GM18502 (cell line): ENCODE measurements around the gene CHN1.

Source experiments
- ATAC-seq: cut with Tn5 transposase; IDR thresholded peaks from one replicate; pipeline ENCODE4 v1.9.1; 2021; ENCODE audit warnings: mild to moderate bottlenecking; ENCODE audit not compliant: unreplicated experiment, poor library complexity

The CHN1 gene

DNA sequence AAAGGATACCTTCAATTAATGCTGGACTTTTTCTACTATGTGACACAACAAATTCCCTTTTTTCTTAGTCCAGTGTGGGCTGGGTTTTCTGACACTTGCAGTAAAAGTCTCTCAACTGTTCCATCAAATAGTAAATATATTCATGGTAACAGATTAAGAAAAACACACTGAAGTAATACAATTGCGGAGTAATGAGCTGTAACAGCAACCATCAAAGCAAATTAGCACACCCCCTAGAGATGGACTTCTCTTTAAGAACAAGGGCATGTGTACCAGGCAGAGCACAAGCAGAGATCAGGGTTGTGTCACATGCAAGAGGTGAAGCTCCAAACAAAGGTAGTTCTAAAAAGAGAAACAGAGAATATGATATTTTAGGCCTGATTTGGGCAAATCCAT, 168.2 kb downstream of the CHN1 start:
- no peak for ATAC-seq

DNA sequence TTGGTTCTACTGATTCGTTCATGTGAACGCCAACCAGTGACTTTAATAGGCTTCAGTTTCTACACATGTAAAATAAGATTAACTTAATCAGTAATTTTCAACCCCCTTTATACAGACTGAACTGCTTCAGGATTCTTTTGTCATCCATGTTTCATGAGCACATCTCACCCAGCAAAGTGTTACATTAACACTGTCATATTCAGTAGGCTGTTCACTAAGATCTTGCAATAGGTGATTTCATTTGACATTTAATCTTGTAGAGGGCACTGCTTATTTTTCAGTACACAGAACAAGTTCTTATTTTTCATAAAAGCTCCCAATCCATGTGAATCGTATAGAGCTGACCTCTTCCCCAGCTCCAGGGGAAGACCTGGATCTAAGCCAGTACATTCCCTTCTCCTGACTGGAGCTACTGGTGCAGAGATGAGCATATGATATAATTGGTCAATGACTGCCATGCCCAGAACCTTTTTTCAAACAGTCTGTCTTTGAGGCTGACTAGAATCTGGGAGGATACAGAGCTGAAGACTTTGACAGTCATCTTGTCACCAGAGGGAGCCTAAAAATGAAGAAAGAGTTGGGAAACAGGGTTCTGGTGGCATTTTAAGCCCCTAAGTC, 168.7 kb downstream of the CHN1 start:
- ATAC-seq, result no peak

DNA sequence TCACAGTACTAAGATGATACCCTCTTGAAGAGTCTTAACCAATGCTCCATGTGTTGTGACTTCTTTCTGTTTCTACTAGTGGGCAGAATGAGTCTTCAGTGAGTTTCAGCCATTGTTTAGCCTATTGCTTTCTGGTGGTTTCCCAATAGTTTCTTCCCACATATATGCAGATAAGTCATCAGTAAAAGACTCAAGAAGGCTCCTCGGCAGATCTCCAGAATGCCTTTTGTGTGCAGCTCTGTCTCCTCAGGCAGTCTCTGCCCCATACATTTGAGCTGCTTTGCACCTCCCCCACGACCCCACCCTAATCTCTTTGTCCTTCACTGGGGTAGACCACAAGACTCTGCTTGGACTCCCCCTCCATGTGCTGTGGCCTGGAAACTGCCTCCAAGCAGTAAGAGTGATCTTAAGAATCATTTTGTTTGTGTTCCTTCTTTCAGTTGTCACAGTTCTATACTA, 169.4 kb downstream of the CHN1 start:
- ATAC-seq, result no peak

DNA sequence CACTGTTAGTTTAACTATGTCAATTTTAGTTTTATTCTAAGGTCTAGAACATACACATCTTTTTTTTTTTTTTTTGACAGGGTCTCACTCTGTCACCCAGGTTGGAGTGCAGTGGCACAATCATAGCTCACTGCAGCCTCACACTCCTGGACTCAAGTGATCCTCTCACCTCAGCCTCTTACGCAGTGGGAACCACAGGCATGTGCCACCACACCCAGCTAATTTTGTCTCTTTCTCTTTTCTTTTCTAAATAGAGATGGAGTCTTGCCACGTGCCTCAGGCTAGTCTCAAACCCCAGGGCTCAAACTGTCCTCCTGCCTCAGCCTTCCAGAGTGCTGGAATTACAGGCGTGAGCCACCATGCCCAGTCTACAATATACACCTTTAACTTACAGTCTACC, 171.4 kb downstream of the CHN1 start:
- ATAC-seq, result no peak

DNA sequence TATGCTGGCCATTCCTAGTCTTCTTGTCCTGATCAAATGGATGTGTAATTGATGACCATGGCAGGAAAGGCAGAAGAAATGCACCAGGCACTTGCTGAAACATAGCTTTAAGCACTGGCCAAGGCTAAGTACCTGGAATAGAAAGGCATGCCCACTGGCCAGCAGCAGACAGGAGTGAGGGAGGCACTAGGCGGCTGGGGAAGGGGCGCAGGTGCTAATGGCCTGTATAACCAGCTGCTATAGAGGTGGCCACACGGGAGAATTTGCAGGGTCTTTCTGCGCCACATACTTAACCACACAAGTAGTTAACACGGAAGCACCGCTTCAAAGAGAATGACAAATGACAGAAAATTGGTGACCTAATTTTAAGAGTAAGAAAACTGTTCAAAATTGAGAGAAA, 174.6 kb downstream of the CHN1 start:
- no peak for ATAC-seq

DNA sequence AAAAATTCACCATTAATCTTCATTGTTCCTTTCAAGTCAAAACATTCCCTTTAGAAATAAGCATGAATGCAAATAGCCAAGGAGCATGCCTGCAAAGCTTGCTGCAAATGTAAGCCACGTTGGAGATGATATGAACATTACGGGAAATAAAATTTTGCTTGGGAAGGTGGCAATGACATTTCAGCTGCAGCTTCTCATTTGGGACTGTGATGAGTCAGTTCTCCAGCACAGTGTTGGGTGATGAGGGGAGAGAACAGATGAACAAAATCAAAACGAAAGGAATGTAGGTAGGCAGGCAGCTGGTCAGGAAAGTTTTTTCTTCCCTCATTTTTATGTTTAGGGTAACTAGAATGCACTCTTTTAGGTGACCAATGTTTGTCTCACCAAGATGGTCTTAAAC, 175.6 kb downstream of the CHN1 start:
- no peak for ATAC-seq

DNA sequence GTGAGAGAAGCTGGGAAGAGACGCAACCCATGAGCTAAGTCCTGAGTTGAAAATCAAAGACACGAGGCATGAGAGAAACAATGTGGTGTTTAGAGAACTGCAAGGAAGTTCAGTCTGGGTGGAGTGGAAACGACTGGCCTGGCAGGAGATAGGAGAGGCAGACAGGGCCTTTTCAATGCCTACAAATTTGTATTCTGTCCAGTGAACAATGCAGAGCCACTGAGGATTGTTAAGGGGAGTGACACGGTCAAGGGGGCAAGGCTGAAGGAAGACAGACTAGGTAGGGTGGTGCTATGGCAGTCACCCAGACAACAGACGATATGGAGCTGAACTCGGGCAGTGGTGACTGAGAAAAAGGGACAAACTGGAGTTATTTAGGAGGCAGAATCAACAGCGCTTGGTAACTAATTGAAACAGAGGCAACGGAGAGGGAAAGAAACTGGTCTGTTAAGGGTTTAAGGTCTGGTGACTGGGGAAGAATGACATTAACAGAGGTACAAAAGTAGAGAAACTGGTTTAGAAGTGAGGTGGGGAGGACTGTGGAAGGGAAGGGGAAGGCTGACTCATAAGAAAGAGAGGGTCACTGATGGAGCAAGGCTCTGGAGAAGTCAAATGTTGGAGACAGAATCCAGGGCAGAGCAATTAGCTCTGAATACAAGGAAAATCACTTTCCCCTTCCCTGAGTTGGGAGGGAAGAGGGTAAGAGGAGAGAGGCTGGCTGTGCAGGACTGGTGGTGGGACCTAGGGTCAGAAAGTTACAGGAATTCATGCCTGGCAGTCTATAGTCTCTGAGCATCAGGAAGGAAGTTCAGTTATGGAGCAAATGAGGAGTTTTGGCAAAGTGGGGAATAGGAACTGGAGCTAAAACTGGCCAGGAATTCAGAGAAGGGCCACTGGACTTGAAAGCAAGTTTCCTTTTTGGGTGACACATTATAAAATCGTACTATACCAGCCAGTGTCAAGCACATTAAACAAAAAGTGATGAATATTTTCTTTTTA, 177.5 kb downstream of the CHN1 start:
- no peak for ATAC-seq

DNA sequence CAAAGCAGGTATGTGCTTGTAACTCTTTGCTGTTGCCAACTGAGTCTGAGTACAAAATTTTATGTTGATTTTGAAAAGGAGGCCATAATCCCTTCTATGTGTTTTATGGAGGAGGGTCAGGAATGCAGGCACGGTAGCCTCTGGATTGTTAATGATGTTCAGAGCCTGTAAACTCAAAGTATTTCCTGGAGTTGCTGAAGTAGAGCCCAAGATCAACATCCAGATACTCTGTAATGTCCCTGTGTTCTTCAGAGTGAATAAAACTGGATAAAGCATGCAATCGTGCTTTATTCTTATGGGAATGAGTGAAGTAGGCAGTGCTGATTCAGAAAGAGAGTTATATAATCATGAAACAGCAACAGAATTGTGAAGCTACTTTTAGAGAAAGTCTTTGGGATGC, 179.1 kb downstream of the CHN1 start:
- no peak for ATAC-seq

DNA sequence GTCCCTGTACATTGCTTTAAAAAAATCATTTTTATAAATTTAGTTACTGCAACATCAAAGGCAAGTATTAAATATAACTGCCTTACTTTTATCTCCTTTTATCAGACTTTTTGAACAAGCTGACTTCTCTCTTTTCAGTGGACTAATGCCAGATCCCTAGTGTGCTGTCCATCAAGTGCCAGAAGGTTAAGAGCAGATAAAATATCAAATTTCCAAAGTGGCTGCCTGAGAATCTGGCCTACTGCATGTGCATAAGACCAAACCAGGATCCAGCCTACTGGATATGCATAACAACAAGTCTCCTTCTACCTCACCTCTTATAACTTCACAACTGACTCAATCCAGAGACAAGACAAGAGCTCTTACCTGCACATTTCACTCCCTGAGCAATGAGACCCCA, 181.1 kb downstream of the CHN1 start:
- ATAC-seq, result no peak

DNA sequence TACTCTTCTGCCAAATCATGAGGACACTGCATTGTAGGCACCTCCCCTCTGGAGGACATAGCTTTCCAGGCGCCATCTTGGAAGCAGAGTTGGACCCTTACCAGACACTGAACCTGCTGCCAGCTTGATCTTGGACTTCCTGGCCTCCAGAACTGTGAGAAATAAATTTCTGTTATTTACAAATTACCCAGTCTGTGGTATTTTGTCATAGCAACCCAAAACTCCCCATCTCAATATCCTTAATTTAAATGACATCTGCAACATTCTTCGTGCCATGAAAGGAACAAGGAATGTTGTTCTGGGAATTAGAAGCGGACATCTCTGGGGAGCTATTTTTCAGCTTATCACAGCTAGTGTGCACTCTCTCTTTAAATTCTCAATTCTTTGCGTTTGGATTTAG, 183.6 kb downstream of the CHN1 start:
- ATAC-seq, result no peak

DNA sequence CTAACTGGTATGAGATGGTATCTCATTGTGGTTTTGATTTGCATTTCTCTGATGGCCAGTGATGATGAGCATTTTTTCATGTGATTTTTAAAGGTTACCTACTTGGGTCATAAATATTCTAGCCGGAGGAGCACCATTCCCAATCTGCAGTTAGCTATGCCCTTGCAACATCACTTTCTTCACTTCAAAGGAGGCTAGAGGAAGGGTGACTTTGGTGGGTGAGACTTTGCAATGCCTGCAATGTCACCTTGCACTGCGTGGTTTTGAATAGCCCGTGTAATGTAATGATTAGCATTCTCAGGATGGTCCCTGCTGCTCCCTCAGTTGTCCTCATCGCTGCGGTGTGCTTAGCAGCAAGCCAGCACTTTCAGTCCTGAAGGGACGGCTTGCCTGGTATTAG, 184.8 kb downstream of the CHN1 start:
- ATAC-seq, result no peak

DNA sequence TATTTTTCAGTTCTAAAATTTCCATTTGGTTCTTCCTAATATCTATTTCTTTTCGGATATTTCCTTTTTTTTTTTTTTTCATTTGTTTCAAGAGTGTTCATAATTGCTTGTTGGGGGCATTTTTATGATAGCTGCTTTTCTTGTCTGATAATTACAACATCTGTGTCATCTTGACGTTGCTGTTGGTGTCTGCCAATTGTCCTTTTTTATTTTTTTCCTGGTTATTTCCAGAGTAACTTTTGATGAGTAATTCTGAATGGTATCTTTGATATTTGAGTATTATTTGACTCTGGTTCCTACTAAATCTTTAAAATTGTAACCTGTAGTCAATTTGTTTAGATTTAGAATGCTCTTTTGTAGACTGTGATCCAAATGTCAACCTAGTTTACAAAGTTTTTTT, 189.7 kb downstream of the CHN1 start:
- no peak for ATAC-seq

DNA sequence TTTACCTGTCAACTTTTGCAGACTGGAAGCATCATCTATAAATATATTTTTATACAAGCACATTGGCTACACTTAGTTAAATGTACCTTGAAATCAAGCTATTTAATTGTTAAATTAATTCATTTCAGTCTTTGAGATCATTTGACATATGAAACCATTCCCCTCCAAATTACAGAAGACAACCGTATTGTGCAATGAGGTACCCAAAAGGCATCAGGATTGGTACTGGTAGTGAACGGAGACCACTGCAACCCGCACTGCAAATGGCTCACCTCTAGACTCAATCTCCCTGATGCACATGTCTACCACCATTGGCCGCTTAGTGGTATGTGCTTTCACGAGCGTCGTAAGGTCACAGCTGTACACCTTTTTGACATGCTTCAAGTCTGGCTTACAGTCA, 193.1 kb downstream of the CHN1 start:
- no peak for ATAC-seq

DNA sequence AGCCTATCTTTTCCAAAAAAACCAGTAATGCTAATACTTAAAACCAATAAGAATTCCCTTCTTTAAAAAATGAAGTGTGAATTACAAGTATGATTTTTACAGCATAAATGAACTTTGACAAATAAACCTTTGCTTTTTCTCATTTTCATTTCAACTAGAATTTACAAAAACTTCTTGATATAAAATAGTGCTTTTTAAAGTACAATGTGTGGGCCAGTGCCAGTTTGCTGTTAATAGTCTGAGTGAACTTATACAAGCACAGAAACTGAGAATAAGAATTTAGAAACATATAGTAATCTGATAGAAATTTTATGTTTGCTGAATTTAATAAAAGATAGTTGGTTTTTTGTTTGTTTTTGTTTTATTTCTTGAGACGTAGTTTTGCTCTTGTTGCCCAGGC, 197.2 kb downstream of the CHN1 start:
- no peak for ATAC-seq

DNA sequence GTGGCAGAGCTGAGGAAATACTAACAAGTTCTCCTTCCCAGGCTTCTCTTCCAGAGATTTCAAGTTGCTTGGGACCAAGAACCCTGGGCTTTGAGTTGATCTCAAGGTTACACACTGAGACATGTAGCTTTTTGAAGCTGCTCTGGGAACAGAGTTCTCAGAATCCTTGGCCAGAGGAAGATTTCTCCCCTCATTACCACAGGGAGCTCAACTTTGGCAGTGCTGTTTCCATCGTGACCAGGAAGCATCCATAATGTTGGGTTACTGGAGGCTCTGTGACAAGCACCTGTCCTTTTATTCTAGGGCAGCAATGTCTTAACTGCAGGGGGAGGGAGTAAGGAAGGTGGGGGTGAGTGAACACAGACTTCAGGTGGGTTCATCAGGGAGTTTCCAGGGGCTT, 199.4 kb downstream of the CHN1 start:
- ATAC-seq, result no peak

DNA sequence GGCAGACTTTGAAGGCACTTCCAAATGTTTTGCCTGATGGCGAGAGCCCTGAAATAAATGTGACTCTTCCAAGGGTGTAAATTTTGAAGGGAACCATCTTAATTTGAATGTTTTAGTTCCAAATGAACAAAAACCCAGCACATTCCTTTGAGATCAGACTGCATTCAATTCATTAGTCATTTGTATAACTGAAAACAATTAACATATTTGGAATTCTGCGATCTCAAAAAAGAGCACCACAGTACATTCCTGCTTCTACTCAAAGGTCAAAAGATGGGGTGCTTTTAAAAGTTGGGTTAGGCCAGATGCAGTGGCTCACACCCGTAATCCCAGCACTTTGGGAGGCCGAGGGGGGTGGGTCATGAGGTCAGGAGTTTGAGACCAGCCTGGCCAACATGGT, 202.7 kb downstream of the CHN1 start:
- no peak for ATAC-seq

DNA sequence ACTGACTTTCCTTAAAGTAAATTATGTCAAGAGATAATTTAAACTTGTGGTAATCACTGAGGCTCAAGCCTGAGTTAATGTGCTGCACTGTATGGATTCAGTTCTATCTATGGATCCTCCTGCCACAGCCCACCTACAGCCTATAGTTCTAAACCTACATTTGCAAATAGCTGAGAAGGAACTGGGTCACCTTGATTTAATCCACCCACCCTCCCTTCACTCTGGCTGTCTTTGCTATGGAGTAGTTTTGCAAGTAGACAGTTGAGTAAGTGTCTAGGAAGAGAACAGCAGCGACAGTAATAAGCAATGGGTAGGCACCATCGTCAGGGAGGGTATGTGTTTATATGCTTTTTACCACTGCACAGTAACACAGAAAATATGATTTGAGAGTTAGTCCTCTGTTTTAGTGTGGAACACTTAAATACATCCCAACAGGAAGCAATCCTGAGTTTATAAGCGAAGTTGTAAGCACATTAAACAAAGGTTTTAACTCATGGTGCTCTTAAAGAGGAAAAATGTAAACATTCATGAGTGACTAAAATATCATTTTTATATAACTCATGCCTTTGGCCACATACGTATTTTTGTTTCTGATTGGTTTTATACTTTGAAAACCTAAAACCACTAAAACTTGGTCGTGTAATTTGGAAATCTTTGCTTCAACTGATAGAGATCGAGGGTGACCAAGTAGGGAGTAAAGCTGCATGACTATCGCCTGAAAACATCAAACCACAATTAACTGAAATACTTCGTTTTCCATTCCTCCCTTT, 204.6 kb downstream of the CHN1 start:
- no peak for ATAC-seq

DNA sequence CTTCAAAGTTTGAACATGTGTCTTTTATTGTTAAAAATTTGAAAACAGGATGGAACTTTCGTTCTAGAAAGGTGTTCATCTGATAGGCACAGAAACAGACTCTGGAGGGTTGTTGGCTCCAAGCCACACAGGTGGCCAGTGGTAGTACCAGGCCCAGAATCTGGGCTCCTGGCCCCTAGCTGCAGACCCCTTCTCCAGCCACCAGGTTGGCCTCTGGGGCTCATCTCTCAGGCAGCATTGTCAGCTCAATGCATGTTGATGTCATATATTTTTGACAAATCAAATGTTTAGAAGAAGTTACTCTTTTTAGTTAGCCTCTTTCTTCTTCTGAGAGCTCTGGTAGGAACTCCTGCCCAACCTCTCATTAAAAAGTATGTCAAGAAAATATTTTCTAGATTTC, 206.4 kb downstream of the CHN1 start:
- ATAC-seq, result no peak

DNA sequence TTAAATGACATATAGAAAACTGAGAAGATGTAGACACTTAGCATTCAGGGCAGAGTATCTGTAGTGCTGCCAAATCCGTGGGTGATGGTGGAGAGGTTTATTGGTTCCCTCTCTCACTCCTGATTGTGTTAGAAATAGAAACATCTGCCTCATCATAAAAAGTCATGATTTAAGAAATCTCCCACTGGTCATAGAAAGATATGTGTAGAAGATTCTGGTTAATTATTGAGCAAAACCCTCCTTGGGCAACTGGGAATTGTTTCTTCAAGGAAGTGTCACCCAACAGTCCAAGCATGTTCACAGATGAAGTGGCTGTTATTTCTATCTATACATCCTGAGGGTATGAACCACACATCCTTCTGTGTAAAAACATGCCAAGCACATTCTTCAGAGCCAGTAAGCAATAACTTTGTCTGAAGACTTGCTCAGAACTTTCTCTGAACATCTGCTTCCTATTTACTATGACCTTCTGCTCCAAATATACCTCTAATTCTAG, 207.4 kb downstream of the CHN1 start:
- ATAC-seq, result no peak

DNA sequence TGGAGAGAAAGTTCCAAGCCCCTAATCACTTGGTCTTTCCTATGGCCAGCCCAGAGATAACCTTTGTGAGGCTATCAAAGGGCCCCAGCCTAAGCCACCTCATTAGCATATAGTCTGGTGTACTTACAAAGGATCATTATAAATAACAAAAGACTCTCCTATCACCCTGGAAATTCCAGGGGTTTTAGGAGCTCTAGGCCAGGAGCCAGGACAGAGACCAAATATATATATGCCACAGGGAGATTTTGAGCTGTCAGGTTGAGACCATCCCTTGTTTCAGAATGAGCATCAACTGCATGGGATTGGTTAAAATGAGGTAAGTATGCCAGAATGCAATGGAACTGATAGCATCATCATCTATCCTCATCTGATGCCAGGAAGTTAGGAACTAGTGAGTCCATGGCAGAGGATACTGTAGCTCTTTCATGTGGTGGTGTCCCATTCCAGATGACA, 208.8 kb downstream of the CHN1 start:
- no peak for ATAC-seq
